Dendritic cell treated with granulocyte-macrophage colony-stimulating factor and Interleukin-4, amounts not matched to agents 40 ng/mL and 50 ng/mL, for 4 days (primary cell): ENCODE results near the gene MDH1B.

Source experiments
- H3K27ac Mint-ChIP-seq: one replicate; pipeline ENCODE4 v1.8.0; 2022; ENCODE audit warnings: mild to moderate bottlenecking, mixed read lengths
- H3K27me3 Mint-ChIP-seq: one replicate; pipeline ENCODE4 v1.8.0; 2022; ENCODE audit warnings: mild to moderate bottlenecking, mixed read lengths
- H3K36me3 Mint-ChIP-seq: one replicate; pipeline ENCODE4 v1.8.0; 2022; ENCODE audit warnings: low read depth, mixed read lengths
- H3K4me1 Mint-ChIP-seq: one replicate; pipeline ENCODE4 v1.8.0; 2022; ENCODE audit warnings: low read depth, mixed read lengths
- H3K4me3 Mint-ChIP-seq: one replicate; pipeline ENCODE4 v1.8.0; 2022; ENCODE audit warnings: mild to moderate bottlenecking, moderate library complexity, mixed read lengths
- H3K9me3 Mint-ChIP-seq: one replicate; pipeline ENCODE4 v1.8.0; 2022; ENCODE audit warnings: mixed read lengths
- intact Hi-C: fragments of 100-400 bp; cut with micrococcal nuclease; formaldehyde crosslinking; loops from one replicate; pipeline ENCODE4 v1.15.0; 2022

The MDH1B gene

DNA sequence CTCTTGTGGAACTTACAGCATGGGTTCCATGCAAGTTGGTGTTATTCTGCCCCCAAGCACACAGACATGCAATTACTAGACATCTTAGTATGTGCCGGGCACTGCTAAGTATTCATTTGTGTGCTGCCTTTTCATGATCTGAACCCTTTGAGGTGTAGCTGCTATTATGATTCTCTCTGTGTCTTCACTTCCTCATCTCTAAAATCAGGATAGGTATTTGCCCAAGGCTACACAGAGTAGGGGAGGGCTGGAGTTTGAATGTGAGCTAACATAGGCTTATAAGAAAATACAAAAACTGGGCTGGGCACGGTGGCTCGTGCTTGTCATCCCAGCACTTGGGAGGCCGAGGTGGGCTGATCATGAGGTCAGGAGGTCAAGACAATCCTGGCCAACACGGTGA lies 27.5 kb upstream of the MDH1B start:
- Mint-ChIP-seq H3K4me3 (no peak overlapping the region), H3K9me3 (no peaks in the 10 kb centered on the region), H3K4me1 (peaks cover 4% of the 10 kb centered on the region), H3K27me3 (no peaks in the 10 kb centered on the region), H3K27ac (no peak overlapping the region), H3K36me3 (peaks cover 61% of the 10 kb centered on the region)
- intact Hi-C loops = no loop called here

DNA sequence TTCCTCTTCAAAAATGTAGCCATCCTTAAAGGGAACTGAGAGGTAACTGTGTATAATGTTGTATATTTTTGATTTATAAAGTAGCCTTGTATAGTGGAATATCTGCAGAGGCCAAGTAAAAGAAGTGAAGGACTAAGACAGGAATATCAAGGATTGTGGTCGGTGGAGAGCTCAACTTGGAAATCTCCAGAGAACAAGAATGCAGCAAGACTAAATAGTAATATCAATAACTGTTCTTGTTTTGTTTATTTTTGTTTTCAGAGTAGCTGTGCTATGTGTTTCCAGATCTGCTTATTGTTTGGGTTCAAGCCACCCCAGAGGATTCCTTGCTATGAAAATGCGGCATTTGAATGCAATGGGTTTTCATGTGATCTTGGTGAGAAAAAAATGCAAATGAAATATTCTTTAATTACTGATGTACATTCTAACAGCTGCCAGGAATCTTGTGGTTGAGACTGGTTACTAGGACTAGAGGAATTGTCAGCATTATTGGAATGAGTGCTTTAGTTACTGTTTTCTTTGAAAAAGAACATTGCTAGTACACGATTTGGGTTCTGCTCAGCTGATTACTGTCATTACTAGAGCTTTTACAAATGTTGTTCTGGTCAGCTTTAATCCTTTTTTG lies 25.3 kb upstream of the MDH1B start:
- intact Hi-C loops = no loop called here
- H3K4me1 Mint-ChIP-seq = no peaks in the 10 kb centered on the region
- H3K27me3 Mint-ChIP-seq = no peaks in the 10 kb centered on the region
- peaks cover 81% of the 10 kb centered on the region for H3K36me3 Mint-ChIP-seq
- H3K4me3 Mint-ChIP-seq = no peak overlapping the region
- H3K27ac Mint-ChIP-seq = no peak overlapping the region
- H3K9me3 Mint-ChIP-seq = no peaks in the 10 kb centered on the region

DNA sequence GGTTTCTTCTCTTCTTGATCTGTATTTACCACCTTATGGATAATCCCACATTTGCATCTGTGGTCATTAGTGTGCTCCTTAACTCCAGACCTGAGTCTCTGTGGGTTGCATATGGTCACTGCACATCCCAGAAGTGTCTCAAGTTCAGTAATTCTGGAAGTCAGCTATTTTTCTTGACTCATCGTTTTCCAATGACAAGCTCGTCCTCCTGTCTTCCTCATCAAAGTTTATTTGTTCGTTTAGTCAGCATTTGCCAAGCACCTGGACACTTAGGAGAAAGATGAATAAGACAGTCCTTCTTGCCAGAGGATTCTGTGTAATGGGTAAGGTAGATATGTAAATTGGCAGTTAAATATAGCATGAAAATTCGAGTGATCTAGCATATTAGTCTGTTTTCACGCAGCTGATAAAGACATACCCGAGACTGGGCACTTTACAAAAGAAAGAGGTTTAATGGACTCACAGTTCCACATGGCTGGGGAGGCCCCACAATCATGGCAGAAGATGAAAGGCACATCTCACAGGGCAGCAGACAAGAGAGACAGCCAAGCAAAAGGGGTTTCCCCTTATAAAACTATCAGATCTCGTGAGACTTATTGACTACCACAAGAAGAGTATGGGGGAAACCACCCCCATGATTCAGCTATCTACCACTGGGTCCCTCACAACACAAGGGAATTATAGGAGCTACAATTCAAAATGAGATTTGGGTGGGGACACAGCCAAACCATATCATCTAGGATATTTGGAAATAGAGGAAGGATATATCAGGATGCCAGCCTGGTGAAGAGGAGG lies 19.6 kb upstream of the MDH1B start:
- intact Hi-C loops = no loop called here
- no peak overlapping the region for H3K27ac Mint-ChIP-seq
- peaks cover 91% of the 10 kb centered on the region for H3K36me3 Mint-ChIP-seq
- no peaks in the 10 kb centered on the region for H3K4me1 Mint-ChIP-seq
- H3K9me3 Mint-ChIP-seq = peaks cover 9% of the 10 kb centered on the region
- no peaks in the 10 kb centered on the region for H3K27me3 Mint-ChIP-seq
- no peak overlapping the region for H3K4me3 Mint-ChIP-seq

DNA sequence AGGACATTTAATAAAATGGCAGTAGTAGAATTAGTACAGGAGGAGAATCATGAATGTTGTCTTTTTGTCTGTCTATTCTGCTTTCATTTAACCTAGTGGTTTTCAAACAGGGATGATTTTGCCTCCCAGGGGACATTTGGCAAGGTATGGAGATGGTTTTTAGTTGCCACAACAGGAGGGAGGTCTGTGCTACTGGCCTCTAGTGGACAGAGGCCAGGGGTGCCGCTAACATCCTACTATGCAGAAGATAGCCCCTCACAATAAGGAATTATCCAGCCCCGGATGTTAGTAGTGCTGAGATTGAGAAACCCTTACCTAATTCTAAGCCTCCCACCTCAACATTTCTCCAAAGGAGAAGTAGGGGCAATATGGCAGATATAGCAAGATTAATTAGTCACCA lies 18.6 kb upstream of the MDH1B start:
- peaks cover 92% of the 10 kb centered on the region for H3K36me3 Mint-ChIP-seq
- intact Hi-C loops = no loop called here

DNA sequence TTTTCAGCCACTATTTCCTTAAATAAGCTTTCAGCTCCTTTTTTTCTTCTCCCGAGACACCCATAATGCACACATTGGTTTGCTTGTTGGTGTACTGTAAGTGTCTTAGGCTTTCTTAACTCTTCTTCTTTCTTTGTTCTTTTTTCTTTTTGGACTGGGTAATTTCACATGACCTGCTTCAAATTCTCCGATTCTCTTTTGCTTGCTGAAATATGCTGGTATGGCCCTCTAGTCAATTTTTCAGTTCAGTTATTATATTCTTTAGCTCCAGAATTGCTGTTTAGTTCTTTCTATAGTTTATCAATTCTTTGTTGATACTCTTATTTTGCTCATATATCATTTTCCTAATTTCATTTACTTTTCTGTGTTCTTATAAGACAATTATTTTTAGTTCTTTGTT lies 15.5 kb upstream of the MDH1B start:
- Mint-ChIP-seq H3K4me3 (no peak overlapping the region), H3K36me3 (peaks cover 92% of the 10 kb centered on the region), H3K27ac (no peak overlapping the region), H3K9me3 (peaks cover 18% of the 10 kb centered on the region), H3K27me3 (no peaks in the 10 kb centered on the region), H3K4me1 (no peaks in the 10 kb centered on the region)
- intact Hi-C loops = loop anchor here (1.0 kb wide), 1 partner anchor 87 kb away; no protein-coding TSS in a partner anchor

More for the DNA sequence above, 18.6 kb upstream of the MDH1B start:
- no peaks in the 10 kb centered on the region for H3K27me3 Mint-ChIP-seq
- no peak overlapping the region for H3K27ac Mint-ChIP-seq
- no peak overlapping the region for H3K4me3 Mint-ChIP-seq
- no peaks in the 10 kb centered on the region for H3K4me1 Mint-ChIP-seq
- H3K9me3 Mint-ChIP-seq = peaks cover 9% of the 10 kb centered on the region

DNA sequence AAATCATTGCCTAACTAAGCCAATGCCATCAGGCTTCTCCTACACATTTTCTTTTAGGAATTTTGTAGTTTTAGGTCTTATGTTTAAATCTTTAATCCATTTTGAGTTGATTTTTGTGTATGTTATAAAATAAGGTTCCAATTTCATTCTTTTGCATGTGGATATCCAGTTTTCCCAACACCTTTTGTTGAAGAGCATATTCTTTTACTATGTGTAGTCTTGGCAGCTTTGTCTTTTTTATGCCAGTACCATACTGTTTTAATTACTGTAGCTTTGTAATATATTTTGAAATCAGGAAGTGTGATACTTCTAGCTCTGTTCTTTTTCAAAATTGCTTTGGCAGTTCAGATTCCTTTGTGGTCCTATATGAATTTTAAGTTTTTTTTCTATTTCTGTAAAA lies 11.3 kb upstream of the MDH1B start:
- Mint-ChIP-seq H3K36me3 (peaks cover 88% of the 10 kb centered on the region), H3K27me3 (no peaks in the 10 kb centered on the region), H3K27ac (no peak overlapping the region), H3K4me1 (no peaks in the 10 kb centered on the region), H3K4me3 (no peak overlapping the region), H3K9me3 (peaks cover 18% of the 10 kb centered on the region)
- intact Hi-C loops = loop anchor here (10.0 kb wide), 1 partner anchor 382 kb away; no protein-coding TSS in a partner anchor

DNA sequence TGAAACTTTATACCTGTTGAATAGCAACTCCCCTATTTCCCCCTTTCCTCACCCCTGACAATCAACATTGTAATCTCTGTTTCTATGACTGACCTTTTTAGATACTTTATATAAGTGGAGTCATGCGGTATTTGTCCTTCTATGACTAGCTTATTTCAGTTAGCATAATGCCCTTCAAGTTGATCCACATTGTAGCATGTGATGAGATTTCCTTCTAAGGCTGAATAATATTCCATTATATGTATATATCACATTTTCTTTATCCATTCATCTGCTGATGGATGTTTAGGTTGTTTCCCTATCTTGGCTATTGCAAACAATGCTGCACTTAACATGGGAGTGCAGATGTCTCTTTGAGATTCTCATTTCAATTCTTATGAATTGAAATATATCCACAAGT lies 9.7 kb upstream of the MDH1B start:
- Mint-ChIP-seq H3K36me3 (peaks cover 91% of the 10 kb centered on the region), H3K27me3 (no peaks in the 10 kb centered on the region), H3K9me3 (peaks cover 10% of the 10 kb centered on the region), H3K4me1 (no peaks in the 10 kb centered on the region), H3K4me3 (no peak overlapping the region), H3K27ac (no peak overlapping the region)
- intact Hi-C loops = loop anchor here (10.0 kb wide), 1 partner anchor 380 kb away; no protein-coding TSS in a partner anchor

DNA sequence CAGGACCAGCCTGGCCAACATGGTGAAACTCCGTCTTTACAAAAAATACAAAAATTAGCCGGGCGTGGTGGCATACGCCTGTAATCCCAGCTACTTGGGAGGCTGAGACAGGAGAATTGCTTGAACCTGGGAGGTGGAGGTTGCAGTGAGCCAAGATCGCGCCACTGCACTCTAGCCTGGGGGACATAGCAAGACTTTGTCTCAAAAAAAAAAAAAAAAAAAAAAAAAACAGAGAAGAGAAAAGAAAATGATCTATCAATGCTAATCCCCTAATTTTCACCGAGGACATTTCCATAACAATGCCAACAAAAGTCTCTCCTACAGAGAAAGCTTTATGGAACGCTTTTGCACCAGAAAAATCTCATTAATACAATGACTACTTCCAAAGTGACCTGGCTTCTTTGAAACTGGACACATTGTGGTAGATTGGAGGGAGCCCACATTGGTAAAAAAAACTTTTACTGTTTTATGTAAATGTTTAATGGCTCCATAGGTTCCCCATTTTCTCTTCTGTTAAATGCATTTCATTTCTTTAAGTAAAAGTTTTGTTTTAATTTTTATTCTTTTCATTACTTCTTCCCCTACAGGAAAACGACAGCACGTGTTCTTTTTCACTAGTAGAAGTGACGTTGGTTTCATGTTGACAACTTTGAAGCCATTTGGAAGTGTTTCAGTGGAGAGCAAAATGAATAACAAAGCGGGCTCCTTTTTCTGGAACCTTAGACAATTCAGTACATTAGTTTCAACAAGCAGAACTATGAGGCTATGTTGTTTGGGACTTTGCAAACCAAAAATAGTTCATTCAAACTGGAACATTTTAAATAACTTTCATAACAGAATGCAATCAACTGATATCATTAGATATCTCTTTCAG lies 1.2 kb upstream of the MDH1B start:
- Mint-ChIP-seq H3K4me3 (peak overlapping the region; percentile 85), H3K27ac (peak overlapping the region; percentile 87), H3K4me1 (peaks cover 22% of the 10 kb centered on the region), H3K36me3 (peaks cover 37% of the 10 kb centered on the region), H3K9me3 (no peaks in the 10 kb centered on the region), H3K27me3 (peaks cover 3% of the 10 kb centered on the region)
- intact Hi-C loops = no loop called here

DNA sequence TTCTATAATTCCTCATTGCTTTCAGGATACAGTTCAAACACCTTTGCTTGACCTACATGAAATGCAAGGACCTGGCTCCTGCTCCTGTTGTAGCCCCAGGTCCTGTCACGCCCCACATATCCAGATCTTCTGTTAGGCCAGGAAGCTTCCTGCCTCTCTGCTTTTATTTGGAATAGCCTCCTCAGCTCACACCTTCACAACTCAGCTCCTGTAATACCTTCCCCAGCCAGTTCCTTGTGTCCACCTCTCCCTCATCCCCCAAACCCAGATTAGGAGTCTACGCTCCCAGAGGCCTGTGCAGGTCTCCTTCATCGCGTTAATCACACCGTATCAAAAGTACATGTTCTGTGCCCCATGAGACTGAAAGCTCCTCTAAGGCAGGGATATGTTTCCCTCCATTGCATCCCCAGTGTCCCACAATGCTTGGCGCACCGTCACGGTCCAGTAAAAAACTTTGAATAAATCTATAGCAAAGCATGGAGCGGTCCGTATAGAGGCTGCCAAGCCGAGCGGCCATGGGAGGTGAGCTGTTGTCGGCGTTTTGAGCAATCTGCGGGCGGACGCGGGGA lies 371 bp downstream of the MDH1B start:
- Mint-ChIP-seq H3K4me1 (peaks cover 22% of the 10 kb centered on the region), H3K4me3 (peak overlapping the region; percentile 85), H3K9me3 (no peaks in the 10 kb centered on the region), H3K36me3 (peaks cover 22% of the 10 kb centered on the region), H3K27ac (peak overlapping the region; percentile 87), H3K27me3 (peaks cover 3% of the 10 kb centered on the region)
- intact Hi-C loops = no loop called here

DNA sequence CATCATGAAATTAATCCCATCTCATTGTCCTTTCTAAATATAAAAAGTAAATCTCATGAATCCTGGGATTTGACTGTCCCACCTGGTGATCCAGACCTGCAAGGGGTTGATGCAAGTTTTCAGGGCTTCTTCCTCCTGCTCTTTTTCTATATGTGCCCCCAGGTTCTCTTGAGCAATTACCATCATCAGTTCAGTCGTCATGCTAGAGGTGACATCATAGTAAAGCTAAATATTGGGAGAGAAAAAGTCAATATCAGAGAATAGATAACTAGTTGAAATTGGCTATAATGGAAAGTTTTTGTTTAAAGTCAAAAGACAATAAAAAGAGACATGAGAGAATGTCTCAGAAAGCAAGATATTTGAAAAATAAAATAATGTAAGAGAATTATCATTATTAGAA lies 8.3 kb downstream of the MDH1B start:
- Mint-ChIP-seq H3K27ac (no peak overlapping the region), H3K36me3 (no peaks in the 10 kb centered on the region), H3K9me3 (no peaks in the 10 kb centered on the region), H3K4me3 (no peak overlapping the region), H3K27me3 (peaks cover 2% of the 10 kb centered on the region), H3K4me1 (no peaks in the 10 kb centered on the region)
- intact Hi-C loops = no loop called here

DNA sequence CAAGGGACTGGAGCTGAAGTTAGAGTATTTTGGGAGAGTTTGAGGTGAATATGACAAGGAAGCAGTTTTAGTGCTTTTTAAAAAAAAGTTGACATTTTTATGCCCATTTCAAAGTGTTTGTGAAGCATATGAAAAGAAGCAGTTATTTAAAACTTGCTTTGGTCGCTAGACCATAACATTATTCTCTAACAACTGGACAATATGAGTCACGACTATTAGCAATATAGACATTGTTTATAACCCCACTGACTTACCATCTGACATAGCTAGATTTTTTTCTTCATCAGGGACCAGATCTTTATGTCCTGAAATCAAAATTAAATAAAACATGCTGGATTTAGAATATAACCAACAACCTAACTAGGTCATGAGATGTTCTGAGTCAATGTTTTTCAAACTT lies 24.3 kb downstream of the MDH1B start:
- Mint-ChIP-seq H3K9me3 (no peaks in the 10 kb centered on the region), H3K4me1 (no peaks in the 10 kb centered on the region), H3K27me3 (no peaks in the 10 kb centered on the region), H3K27ac (no peak overlapping the region), H3K36me3 (no peaks in the 10 kb centered on the region), H3K4me3 (no peak overlapping the region)
- intact Hi-C loops = no loop called here

DNA sequence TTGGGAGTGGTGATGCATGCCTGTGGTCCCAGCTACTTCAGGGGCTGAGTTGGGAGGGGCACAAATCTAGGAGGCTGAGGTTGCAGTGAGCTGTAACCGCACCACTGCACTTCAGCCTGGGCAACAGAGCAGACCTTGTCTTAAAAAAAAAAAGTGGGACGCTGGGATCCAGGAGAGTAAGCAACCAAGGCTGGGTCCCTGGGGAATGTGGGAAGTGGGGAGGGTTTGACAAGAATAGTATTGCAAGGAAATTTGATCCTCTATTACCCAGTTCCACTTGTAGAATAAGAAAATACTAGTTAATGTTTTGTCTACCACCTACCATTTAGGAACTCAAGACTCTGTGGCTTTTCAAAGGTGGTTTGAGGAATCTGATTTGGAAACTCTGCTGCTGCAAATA lies 25.9 kb downstream of the MDH1B start:
- no peaks in the 10 kb centered on the region for H3K36me3 Mint-ChIP-seq
- intact Hi-C loops = no loop called here
- no peak overlapping the region for H3K4me3 Mint-ChIP-seq
- no peaks in the 10 kb centered on the region for H3K9me3 Mint-ChIP-seq
- H3K27ac Mint-ChIP-seq = no peak overlapping the region
- H3K4me1 Mint-ChIP-seq = no peaks in the 10 kb centered on the region
- no peaks in the 10 kb centered on the region for H3K27me3 Mint-ChIP-seq

DNA sequence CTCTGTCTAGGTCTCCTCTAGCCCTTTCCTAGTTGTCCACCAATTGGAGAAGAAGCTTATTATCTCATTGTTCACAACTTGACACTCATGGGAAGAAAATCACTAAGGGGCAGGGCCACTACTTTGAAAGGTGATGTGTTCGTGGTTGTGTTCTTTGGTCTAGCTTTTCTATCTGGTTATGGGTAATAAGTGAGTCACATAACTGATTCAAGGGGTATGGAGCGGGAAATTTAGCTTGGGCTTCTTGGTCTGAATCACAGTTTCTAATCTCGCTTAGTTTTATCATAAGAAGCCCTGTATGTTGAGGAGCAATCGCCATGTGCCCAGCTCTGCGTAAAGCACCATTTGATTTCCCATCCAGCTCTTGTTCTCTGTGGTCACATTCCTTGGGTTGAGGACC lies 28.2 kb downstream of the MDH1B start:
- Mint-ChIP-seq H3K36me3 (no peaks in the 10 kb centered on the region), H3K27me3 (peaks cover 2% of the 10 kb centered on the region), H3K27ac (no peak overlapping the region), H3K4me3 (no peak overlapping the region), H3K4me1 (no peaks in the 10 kb centered on the region), H3K9me3 (no peaks in the 10 kb centered on the region)
- intact Hi-C loops = no loop called here

DNA sequence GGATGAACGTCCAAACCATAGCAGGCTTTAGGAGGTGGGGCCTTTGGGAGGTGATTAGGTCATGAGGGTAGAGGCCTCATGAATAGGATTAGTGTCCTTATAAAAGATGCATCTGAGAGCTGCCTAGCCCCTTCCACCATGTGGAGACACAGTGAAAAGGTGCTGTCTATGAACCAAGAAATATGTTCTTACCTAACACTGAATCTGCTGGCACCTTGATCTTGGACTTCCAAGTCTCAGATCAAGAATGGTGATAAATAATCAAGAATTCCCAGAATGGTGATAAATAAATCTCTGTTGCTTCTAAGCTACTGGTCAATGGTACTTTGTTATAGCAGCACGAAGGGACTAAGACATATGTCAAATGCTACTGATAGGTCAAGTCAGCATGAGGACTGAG lies 31.8 kb downstream of the MDH1B start:
- H3K9me3 Mint-ChIP-seq = no peaks in the 10 kb centered on the region
- peaks cover 18% of the 10 kb centered on the region for H3K27me3 Mint-ChIP-seq
- no peak overlapping the region for H3K4me3 Mint-ChIP-seq
- peaks cover 1% of the 10 kb centered on the region for H3K4me1 Mint-ChIP-seq
- intact Hi-C loops = no loop called here
- H3K27ac Mint-ChIP-seq = no peak overlapping the region
- H3K36me3 Mint-ChIP-seq = no peaks in the 10 kb centered on the region
